ENCODE data around the gene PRR27. TPM values are rescaled to one million over a fixed set of nuclear protein-coding genes. Genes with fewer than 3 reads are reported as not detected.
"Not testable (repeated sequence)": the region's sequence is repeated elsewhere in the genome, so short reads cannot be mapped to it uniquely, and the experiment has no call there.

PRR27 gene
- total RNA-seq, 3 donors from 2014 or later (not counting 1 experiment from before 2014, with no cell fraction given) = not detected

GRCh38 chr4:70197842-70198241 is 43.8 kb downstream of the PRR27 start:
- Histone ChIP-seq H3K27ac (ENCODE audit: low read length) (no peak overlapping the region), H3K4me3 (ENCODE audit: low read length) (no peak overlapping the region), H3K27me3 (ENCODE audit: control insufficient read depth, insufficient read depth, low read length) (no peaks in the 10 kb centered on the region), H3K36me3 (ENCODE audit: control insufficient read depth, insufficient read depth, low read length) (no peaks in the 10 kb centered on the region), H3K4me1 (ENCODE audit: control insufficient read depth, insufficient read depth, low read length) (no peaks in the 10 kb centered on the region), H3K9me3 (ENCODE audit: control insufficient read depth, insufficient read depth, low read length) (no peaks in the 10 kb centered on the region)
- Mint-ChIP-seq H3K4me3 (no peak overlapping the region), H3K27me3 (ENCODE audit: low read depth in 2 of 2) (no peaks in the 10 kb centered on the region), H3K36me3 (no peaks in the 10 kb centered on the region), H3K4me1 (no peaks in the 10 kb centered on the region), H3K9me3 (no peaks in the 10 kb centered on the region), H3K27ac (no peak overlapping the region)
- WGBS (ENCODE audit: insufficient coverage) = no CpG with 5 or more reads among the region's 2 CpGs
- DNase-seq = no peak
- no peak for TF ChIP-seq CTCF (IDR thresholded peaks at IDR 0.05)
- no peak for ATAC-seq
- intact Hi-C loops (cut with micrococcal nuclease) = no loop called here

- WGBS (ENCODE audit: insufficient coverage) = 57% methylated on average over 1 of the region's 1 CpG
Observed at GRCh38 chr4:70203601-70204000, 49.6 kb downstream of the PRR27 start.

GRCh38 chr4:70212752-70213151 is 58.7 kb downstream of the PRR27 start:
- H3K27me3 ChIP-seq (ENCODE audit: control insufficient read depth, insufficient read depth, low read length); H3K27ac Mint-ChIP-seq; H3K4me3 Mint-ChIP-seq; H3K4me3 ChIP-seq (ENCODE audit: low read length); H3K4me1 ChIP-seq (ENCODE audit: control insufficient read depth, insufficient read depth, low read length); ATAC-seq; intact Hi-C loops (cut with micrococcal nuclease); H3K36me3 Mint-ChIP-seq; H3K9me3 ChIP-seq (ENCODE audit: control insufficient read depth, insufficient read depth, low read length); H3K36me3 ChIP-seq (ENCODE audit: control insufficient read depth, insufficient read depth, low read length); DNase-seq; H3K4me1 Mint-ChIP-seq; H3K27me3 Mint-ChIP-seq (ENCODE audit: low read depth in 2 of 2); H3K27ac ChIP-seq (ENCODE audit: low read length): not testable (repeated sequence)
- peaks cover 2 to 10% of the 10 kb centered on the region in 2 donors for H3K9me3 Mint-ChIP-seq
- 93% methylated on average over 4 of the region's 4 CpGs for WGBS (ENCODE audit: insufficient coverage)

More at GRCh38 chr4:70203601-70204000, 49.6 kb downstream of the PRR27 start:
- DNase-seq (no peak), ATAC-seq (no peak)
- no peak overlapping the region for H3K4me3 Mint-ChIP-seq
- no peaks in the 10 kb centered on the region for H3K9me3 Mint-ChIP-seq
- Histone ChIP-seq H3K4me3 (ENCODE audit: low read length) (no peak overlapping the region), H3K27me3 (ENCODE audit: control insufficient read depth, insufficient read depth, low read length) (no peaks in the 10 kb centered on the region), H3K36me3 (ENCODE audit: control insufficient read depth, insufficient read depth, low read length) (no peaks in the 10 kb centered on the region), H3K9me3 (ENCODE audit: control insufficient read depth, insufficient read depth, low read length) (no peaks in the 10 kb centered on the region), H3K4me1 (ENCODE audit: control insufficient read depth, insufficient read depth, low read length) (no peaks in the 10 kb centered on the region), H3K27ac (ENCODE audit: low read length) (no peak overlapping the region)
- no peak for TF ChIP-seq CTCF (IDR thresholded peaks at IDR 0.05)
- H3K36me3 Mint-ChIP-seq = no peaks in the 10 kb centered on the region
- H3K4me1 Mint-ChIP-seq = no peaks in the 10 kb centered on the region
- H3K27me3 Mint-ChIP-seq (ENCODE audit: low read depth in 2 of 2) = no peaks in the 10 kb centered on the region
- intact Hi-C loops (cut with micrococcal nuclease) = no loop called here
- H3K27ac Mint-ChIP-seq = no peak overlapping the region

Other genes with a start within 250 kb of the PRR27 start
- not detected for gene CSN1S1, start 223.2 kb upstream of the PRR27 start, total RNA-seq
- not detected for gene CSN2, start 188.5 kb upstream of the PRR27 start, total RNA-seq
- not detected for gene STATH, start 158.3 kb upstream of the PRR27 start, total RNA-seq
- gene HTN3, start 125.8 kb upstream of the PRR27 start, total RNA-seq = not detected
- not detected for gene HTN1, start 103.8 kb upstream of the PRR27 start, total RNA-seq
- gene ODAM, start 41.5 kb downstream of the PRR27 start, total RNA-seq = not detected
- gene FDCSP, start 71.9 kb downstream of the PRR27 start, total RNA-seq = not detected
- not detected for gene CSN3, start 88.4 kb downstream of the PRR27 start, total RNA-seq
- gene CABS1, start 180.7 kb downstream of the PRR27 start, total RNA-seq = not detected
- gene SMR3A, start 206.5 kb downstream of the PRR27 start, total RNA-seq = not detected
- not detected for gene SMR3B, start 228.9 kb downstream of the PRR27 start, total RNA-seq
- gene OPRPN, start 243.7 kb downstream of the PRR27 start, total RNA-seq = not detected

All from natural killer cell (primary cell).